ENCODE data around the gene COMMD9. TPM values are rescaled to one million over a fixed set of nuclear protein-coding genes. Genes with fewer than 3 reads are reported as not detected.
A peak's percentile ranks its signal among the peaks of the same experiment; 100 is the strongest.

Gene COMMD9
- 10 to 100 TPM; 64.6 to 79.1 (median 74.0) TPM for total RNA-seq
- total RNA-seq (2013) = 62.8 TPM

DNA sequence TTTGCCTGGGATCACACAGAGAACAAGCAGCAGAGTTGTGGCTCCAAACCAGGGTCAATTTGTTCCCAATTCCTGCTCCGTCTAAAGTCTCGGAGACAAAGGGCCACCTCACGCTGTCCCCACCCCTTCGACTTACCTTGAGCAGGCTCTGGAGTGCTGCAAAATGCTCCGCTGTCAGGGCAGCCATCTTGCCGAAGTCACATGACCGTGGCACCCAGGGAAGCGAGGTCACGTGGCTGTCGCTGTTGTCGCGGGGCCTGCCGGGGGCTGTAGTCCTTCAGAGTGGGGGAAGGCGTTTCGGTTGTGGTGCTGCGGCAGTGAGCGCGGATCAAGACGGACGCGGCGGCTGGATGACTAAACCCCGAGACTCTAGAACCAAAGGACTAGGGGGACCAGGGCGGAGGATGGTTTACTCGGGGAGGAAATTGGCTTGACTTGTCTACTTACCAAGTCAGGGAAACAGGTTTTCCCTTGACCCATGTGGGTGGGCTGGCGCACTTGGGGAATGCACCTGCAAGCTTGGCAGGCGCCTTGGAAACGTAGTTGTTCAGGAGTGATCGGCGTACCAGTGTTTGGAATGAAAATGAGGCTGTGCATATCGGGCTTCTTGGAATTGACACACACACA is at the start of gene COMMD9:
Gene COMMD9, minus strand, starts transcription at position 199 of the 627 bp plus-strand sequence. Its CDS starts 12 bp downstream, at position 187.
- under 1% methylated on average over 30 of the region's 31 CpGs for WGBS (ENCODE audit: insufficient coverage)
- Histone ChIP-seq H3K27ac (ENCODE audit: low read length) (no peak within 1 kb of the TSS), H3K4me1 (ENCODE audit: control insufficient read depth, insufficient read depth, low read length) (peaks cover 15% of the 10 kb centered on the region), H3K27me3 (ENCODE audit: control insufficient read depth, insufficient read depth, low read length) (no peaks in the 10 kb centered on the region), H3K36me3 (ENCODE audit: control insufficient read depth, insufficient read depth, low read length) (no peaks in the 10 kb centered on the region), H3K4me3 (ENCODE audit: low read length) (peak within 1 kb of the TSS; percentile 88), H3K9me3 (ENCODE audit: control insufficient read depth, insufficient read depth, low read length) (no peaks in the 10 kb centered on the region)
- H3K27ac Mint-ChIP-seq = peak within 1 kb of the TSS; percentile 86 to 94
- ATAC-seq (peak; percentile 96 to 99 (median 98)), DNase-seq (peak; percentile 86 to 95)
- intact Hi-C loops (cut with micrococcal nuclease) = loop anchor here (5.0 kb wide), 1 partner anchor 627 kb away; the partner anchor contains the start of gene TRIM44
- H3K4me1 Mint-ChIP-seq = peaks cover 34 to 37% of the 10 kb centered on the region in 2 donors
- H3K9me3 Mint-ChIP-seq = no peaks in the 10 kb centered on the region
- peak within 1 kb of the TSS; percentile 97 for H3K4me3 Mint-ChIP-seq
- TF ChIP-seq, protein P1, sequence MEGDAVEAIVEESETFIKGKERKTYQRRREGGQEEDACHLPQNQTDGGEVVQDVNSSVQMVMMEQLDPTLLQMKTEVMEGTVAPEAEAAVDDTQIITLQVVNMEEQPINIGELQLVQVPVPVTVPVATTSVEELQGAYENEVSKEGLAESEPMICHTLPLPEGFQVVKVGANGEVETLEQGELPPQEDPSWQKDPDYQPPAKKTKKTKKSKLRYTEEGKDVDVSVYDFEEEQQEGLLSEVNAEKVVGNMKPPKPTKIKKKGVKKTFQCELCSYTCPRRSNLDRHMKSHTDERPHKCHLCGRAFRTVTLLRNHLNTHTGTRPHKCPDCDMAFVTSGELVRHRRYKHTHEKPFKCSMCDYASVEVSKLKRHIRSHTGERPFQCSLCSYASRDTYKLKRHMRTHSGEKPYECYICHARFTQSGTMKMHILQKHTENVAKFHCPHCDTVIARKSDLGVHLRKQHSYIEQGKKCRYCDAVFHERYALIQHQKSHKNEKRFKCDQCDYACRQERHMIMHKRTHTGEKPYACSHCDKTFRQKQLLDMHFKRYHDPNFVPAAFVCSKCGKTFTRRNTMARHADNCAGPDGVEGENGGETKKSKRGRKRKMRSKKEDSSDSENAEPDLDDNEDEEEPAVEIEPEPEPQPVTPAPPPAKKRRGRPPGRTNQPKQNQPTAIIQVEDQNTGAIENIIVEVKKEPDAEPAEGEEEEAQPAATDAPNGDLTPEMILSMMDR (IDR thresholded peaks at IDR 0.05) = no peak
- H3K27me3 Mint-ChIP-seq (ENCODE audit: low read depth in 2 of 2) = no peaks in the 10 kb centered on the region
- H3K36me3 Mint-ChIP-seq = no peaks in the 10 kb centered on the region

DNA sequence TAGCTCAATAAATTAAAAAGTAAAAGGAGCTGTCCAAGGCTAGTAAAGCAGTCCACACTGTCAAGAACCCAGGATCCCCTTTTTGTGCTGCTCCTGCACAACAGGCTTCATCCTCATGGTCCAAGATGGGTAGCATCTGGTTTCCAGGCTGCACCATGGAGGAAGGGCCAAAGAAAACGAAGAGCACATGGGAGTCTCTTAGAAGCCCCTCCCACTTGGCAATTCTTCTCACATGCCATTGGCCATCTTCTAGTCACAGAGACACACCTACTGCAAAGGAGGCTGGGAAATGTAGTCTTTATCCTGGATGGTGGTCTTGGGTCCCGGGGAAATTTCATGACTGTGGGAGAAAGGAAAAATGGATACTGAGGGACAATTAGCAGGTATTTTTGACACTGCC is 44.7 kb upstream of the COMMD9 start:
- Histone ChIP-seq H3K4me1 (ENCODE audit: control insufficient read depth, insufficient read depth, low read length) (no peaks in the 10 kb centered on the region), H3K27me3 (ENCODE audit: control insufficient read depth, insufficient read depth, low read length) (no peaks in the 10 kb centered on the region), H3K27ac (ENCODE audit: low read length) (no peak overlapping the region), H3K4me3 (ENCODE audit: low read length) (no peak overlapping the region), H3K9me3 (ENCODE audit: control insufficient read depth, insufficient read depth, low read length) (no peaks in the 10 kb centered on the region), H3K36me3 (ENCODE audit: control insufficient read depth, insufficient read depth, low read length) (no peaks in the 10 kb centered on the region)
- TF ChIP-seq, protein P1 (IDR thresholded peaks at IDR 0.05) = no peak
- intact Hi-C loops (cut with micrococcal nuclease) = no loop called here
- Mint-ChIP-seq H3K27me3 (ENCODE audit: low read depth in 2 of 2) (peaks cover 10 to 16% of the 10 kb centered on the region in 2 donors), H3K4me1 (no peaks in the 10 kb centered on the region), H3K4me3 (no peak overlapping the region), H3K9me3 (no peaks in the 10 kb centered on the region), H3K36me3 (peaks cover 7% of the 10 kb centered on the region), H3K27ac (no peak overlapping the region)
- ATAC-seq (peak in 1 of 3 donors; percentile 36), DNase-seq (no peak)
- 70% methylated on average over 2 of the region's 2 CpGs for WGBS (ENCODE audit: insufficient coverage)

DNA sequence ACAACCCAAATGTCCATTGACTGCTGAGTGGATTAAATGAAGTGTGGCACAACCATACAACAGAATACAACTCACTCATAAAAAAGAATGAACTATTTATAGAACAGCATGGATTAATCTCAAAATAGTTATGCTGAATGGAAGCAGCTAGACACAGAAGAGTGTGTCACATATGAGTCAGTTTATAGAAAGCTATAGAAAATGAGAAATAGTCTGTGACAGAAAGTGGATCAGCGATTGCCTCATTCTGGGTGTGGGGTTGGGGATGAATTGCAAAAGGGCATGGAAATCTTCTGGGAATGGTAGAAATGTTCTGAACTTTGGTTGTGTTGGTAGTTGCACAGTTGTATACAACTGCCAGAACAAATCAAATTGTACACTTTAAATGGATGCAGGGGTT is 44.2 kb upstream of the COMMD9 start:
- Mint-ChIP-seq H3K27ac (no peak overlapping the region), H3K4me3 (no peak overlapping the region), H3K36me3 (peaks cover 7% of the 10 kb centered on the region), H3K4me1 (no peaks in the 10 kb centered on the region), H3K9me3 (no peaks in the 10 kb centered on the region), H3K27me3 (ENCODE audit: low read depth in 2 of 2) (peaks cover 10 to 16% of the 10 kb centered on the region in 2 donors)
- Histone ChIP-seq H3K4me1 (ENCODE audit: control insufficient read depth, insufficient read depth, low read length) (no peaks in the 10 kb centered on the region), H3K36me3 (ENCODE audit: control insufficient read depth, insufficient read depth, low read length) (no peaks in the 10 kb centered on the region), H3K27me3 (ENCODE audit: control insufficient read depth, insufficient read depth, low read length) (no peaks in the 10 kb centered on the region), H3K9me3 (ENCODE audit: control insufficient read depth, insufficient read depth, low read length) (no peaks in the 10 kb centered on the region), H3K27ac (ENCODE audit: low read length) (no peak overlapping the region), H3K4me3 (ENCODE audit: low read length) (no peak overlapping the region)
- TF ChIP-seq, protein P1 (IDR thresholded peaks at IDR 0.05) = no peak
- DNase-seq = no peak
- no peak for ATAC-seq
- intact Hi-C loops (cut with micrococcal nuclease) = no loop called here
- 82% methylated on average over 1 of the region's 1 CpG for WGBS (ENCODE audit: insufficient coverage)

DNA sequence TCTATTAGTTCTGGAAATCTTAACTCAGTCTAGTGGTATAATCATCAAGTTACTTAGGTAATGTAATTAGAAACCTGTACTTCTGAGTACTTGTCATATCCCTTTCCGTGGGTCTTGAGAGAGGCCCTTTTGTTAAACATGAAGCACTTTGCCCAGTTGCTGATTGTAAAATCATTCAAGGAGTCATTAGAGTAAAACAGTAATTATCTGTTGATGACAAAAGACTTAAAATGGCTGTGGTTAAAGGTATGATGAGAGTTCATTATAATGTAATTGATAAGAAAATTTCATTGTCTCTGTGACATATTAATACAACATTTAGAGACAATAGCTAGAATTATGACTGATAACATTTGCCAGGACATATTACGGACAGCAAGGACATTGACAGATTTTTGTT is 41.2 kb upstream of the COMMD9 start:
- peaks cover 7 to 16% of the 10 kb centered on the region in 2 donors for H3K27me3 Mint-ChIP-seq (ENCODE audit: low read depth in 2 of 2)
- Histone ChIP-seq H3K9me3 (ENCODE audit: control insufficient read depth, insufficient read depth, low read length) (no peaks in the 10 kb centered on the region), H3K27ac (ENCODE audit: low read length) (no peak overlapping the region), H3K4me3 (ENCODE audit: low read length) (no peak overlapping the region), H3K27me3 (ENCODE audit: control insufficient read depth, insufficient read depth, low read length) (no peaks in the 10 kb centered on the region), H3K36me3 (ENCODE audit: control insufficient read depth, insufficient read depth, low read length) (no peaks in the 10 kb centered on the region), H3K4me1 (ENCODE audit: control insufficient read depth, insufficient read depth, low read length) (no peaks in the 10 kb centered on the region)
- intact Hi-C loops (cut with micrococcal nuclease) = no loop called here
- WGBS (ENCODE audit: insufficient coverage) = 91% methylated on average over 2 of the region's 2 CpGs
- no peak overlapping the region for H3K27ac Mint-ChIP-seq
- ATAC-seq (no peak), DNase-seq (no peak)
- H3K4me3 Mint-ChIP-seq = no peak overlapping the region
- H3K4me1 Mint-ChIP-seq = no peaks in the 10 kb centered on the region
- TF ChIP-seq, protein P1 (IDR thresholded peaks at IDR 0.05) = no peak
- no peaks in the 10 kb centered on the region for H3K9me3 Mint-ChIP-seq
- H3K36me3 Mint-ChIP-seq = peaks cover 7% of the 10 kb centered on the region
